ENCODE results near the gene ATP9B. TPM values are rescaled to one million over a fixed set of nuclear protein-coding genes. Genes with fewer than 3 reads are reported as not detected.

ATP9B gene
- total RNA-seq, 1 donor from 2014 or later = 16.2 TPM

DNA sequence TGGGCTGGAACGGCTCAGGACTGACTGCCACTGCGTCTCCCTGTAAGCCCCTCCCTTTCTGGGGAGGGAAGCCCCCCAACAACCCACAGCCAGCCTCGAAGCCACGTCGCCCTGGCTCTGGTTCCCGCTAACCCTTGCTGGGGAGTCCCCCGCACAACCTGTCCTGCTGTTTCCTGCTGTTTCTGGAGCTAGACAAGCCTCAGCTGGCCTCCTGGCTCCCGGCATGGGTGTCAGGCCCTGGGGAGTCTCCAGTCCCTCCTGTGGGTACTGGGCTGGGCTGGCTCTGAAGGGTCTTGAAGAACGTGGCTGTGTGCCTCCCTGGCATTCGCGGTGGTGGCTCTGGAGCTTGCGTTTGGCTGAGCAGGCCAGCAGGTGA, 347.5 kb downstream of the ATP9B start:
- H3K36me3 ChIP-seq (ENCODE audit: control insufficient read depth, insufficient read depth, low read length) = no peaks in the 10 kb centered on the region
- TF ChIP-seq, protein P1, sequence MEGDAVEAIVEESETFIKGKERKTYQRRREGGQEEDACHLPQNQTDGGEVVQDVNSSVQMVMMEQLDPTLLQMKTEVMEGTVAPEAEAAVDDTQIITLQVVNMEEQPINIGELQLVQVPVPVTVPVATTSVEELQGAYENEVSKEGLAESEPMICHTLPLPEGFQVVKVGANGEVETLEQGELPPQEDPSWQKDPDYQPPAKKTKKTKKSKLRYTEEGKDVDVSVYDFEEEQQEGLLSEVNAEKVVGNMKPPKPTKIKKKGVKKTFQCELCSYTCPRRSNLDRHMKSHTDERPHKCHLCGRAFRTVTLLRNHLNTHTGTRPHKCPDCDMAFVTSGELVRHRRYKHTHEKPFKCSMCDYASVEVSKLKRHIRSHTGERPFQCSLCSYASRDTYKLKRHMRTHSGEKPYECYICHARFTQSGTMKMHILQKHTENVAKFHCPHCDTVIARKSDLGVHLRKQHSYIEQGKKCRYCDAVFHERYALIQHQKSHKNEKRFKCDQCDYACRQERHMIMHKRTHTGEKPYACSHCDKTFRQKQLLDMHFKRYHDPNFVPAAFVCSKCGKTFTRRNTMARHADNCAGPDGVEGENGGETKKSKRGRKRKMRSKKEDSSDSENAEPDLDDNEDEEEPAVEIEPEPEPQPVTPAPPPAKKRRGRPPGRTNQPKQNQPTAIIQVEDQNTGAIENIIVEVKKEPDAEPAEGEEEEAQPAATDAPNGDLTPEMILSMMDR (IDR thresholded peaks at IDR 0.05; ENCODE audit: insufficient read depth, low read length, poor library complexity, severe bottlenecking) = no peak
- no peak overlapping the region for H3K4me3 ChIP-seq (ENCODE audit: low read depth, low read length)
- H3K27me3 ChIP-seq (ENCODE audit: control insufficient read depth, insufficient read depth, low read length) = peaks cover 6% of the 10 kb centered on the region
- DNase-seq (ENCODE audit: low read depth) = no peak

GRCh38 chr18:79418236-79418635, 349.0 kb downstream of the ATP9B start:
- DNase-seq (ENCODE audit: low read depth) = no peak
- peaks cover 2% of the 10 kb centered on the region for H3K27me3 ChIP-seq (ENCODE audit: control insufficient read depth, insufficient read depth, low read length)
- H3K4me3 ChIP-seq (ENCODE audit: low read depth, low read length) = no peak overlapping the region
- no peaks in the 10 kb centered on the region for H3K36me3 ChIP-seq (ENCODE audit: control insufficient read depth, insufficient read depth, low read length)
- TF ChIP-seq, protein P1 (IDR thresholded peaks at IDR 0.05; ENCODE audit: insufficient read depth, low read length, poor library complexity, severe bottlenecking) = no peak

DNA sequence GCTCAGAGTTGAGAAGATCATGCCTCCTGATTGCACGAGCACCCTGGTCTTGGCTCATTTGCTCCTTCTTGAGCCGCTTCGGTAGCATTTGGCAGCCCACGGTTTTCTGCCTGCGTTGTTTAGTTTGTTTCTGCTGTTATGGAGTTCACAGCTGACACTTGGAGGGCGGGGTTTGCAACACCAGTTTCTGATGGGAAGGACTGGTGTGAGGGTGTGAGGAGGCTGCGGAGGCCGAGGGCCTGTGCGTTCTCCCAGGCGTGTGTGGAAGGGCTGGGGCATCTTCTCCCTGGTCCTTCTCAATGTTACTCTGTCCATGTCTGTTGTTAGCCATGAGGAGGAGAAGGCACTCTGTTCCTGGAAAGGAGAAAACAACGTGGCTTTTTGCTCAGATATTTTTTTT, 349.4 kb downstream of the ATP9B start:
- no peak overlapping the region for H3K4me3 ChIP-seq (ENCODE audit: low read depth, low read length)
- no peaks in the 10 kb centered on the region for H3K36me3 ChIP-seq (ENCODE audit: control insufficient read depth, insufficient read depth, low read length)
- H3K27me3 ChIP-seq (ENCODE audit: control insufficient read depth, insufficient read depth, low read length) = peaks cover 2% of the 10 kb centered on the region
- DNase-seq (ENCODE audit: low read depth) = no peak
- TF ChIP-seq, protein P1 (IDR thresholded peaks at IDR 0.05; ENCODE audit: insufficient read depth, low read length, poor library complexity, severe bottlenecking) = no peak

DNA sequence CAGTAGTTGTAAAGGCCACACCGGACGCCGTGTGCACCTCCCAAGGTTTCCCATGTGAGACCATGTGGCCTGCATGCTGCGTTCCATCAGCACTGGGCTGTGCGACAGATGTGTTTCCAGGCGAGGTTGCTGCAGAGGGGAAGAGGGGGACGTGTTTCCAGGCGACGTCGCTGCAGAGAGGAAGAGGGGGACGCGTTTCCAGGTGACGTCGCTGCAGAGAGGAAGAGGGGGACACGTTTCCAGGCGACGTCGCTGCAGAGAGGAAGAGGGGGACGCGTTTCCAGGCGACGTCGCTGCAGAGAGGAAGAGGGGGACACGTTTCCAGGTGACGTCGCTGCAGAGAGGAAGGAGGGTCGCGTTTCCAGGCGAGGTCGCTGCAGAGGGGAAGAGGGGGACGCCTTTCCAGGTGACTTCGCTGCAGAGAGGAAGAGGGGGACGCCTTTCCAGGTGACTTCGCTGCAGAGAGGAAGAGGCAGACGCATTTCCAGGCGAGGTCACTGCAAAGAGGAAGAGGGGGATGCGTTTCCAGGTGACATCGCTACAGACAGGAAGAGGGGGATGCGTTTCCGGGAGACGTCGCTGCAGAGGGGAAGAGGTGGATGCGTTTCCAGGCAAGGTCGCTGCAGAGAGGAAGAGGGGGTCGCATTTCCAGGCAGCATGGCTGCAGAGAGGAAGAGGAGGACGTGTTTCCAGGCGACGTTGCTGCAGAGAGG, 351.0 kb downstream of the ATP9B start:
- TF ChIP-seq, protein P1 (IDR thresholded peaks at IDR 0.05; ENCODE audit: insufficient read depth, low read length, poor library complexity, severe bottlenecking) = no peak
- peaks cover 2% of the 10 kb centered on the region for H3K27me3 ChIP-seq (ENCODE audit: control insufficient read depth, insufficient read depth, low read length)
- DNase-seq (ENCODE audit: low read depth) = no peak
- no peaks in the 10 kb centered on the region for H3K36me3 ChIP-seq (ENCODE audit: control insufficient read depth, insufficient read depth, low read length)
- H3K4me3 ChIP-seq (ENCODE audit: low read depth, low read length) = no peak overlapping the region

DNA sequence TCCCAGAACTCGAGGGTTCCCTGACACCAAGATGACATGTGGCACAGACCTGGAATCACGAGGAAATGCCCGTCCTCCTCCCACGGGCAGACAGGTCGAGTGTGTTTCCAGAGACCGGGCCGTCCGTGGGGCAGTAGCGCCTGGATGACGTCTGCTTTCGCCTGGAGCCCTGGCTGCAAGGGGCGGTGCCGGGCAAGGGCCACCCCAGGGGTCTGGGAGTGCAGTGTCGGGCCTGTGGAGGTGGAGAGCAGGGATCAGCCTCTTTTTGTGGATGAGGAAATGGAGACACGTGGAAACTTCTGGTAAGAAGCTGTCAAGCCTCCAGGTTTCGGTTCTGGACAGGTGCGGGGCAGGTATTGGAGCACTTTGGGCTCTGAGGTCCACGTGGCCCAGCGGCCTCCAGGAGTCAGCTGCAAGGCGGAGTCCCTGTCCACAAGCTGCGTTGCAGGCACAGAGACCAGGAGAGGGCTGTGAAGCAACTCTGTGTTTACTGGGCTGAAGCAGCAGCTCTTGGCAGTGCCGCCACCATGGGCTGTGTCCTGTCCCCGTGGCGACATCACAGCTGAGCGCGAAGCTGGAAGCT, 352.2 kb downstream of the ATP9B start:
- DNase-seq (ENCODE audit: low read depth) = no peak
- no peak overlapping the region for H3K4me3 ChIP-seq (ENCODE audit: low read depth, low read length)
- H3K27me3 ChIP-seq (ENCODE audit: control insufficient read depth, insufficient read depth, low read length) = peaks cover 2% of the 10 kb centered on the region
- no peaks in the 10 kb centered on the region for H3K36me3 ChIP-seq (ENCODE audit: control insufficient read depth, insufficient read depth, low read length)
- TF ChIP-seq, protein P1 (IDR thresholded peaks at IDR 0.05; ENCODE audit: insufficient read depth, low read length, poor library complexity, severe bottlenecking) = no peak
